ENCODE data around the gene INSRR. TPM values are rescaled to one million over a fixed set of nuclear protein-coding genes. Genes with fewer than 3 reads are reported as not detected.

Gene INSRR
- total and polyA plus RNA-seq, 9 of the 15 experiments (the other 6 are each of a cell fraction or from before 2014, with no cell fraction given): 0.03 to 0.18 (median 0.06) TPM; not detected in 3

DNA sequence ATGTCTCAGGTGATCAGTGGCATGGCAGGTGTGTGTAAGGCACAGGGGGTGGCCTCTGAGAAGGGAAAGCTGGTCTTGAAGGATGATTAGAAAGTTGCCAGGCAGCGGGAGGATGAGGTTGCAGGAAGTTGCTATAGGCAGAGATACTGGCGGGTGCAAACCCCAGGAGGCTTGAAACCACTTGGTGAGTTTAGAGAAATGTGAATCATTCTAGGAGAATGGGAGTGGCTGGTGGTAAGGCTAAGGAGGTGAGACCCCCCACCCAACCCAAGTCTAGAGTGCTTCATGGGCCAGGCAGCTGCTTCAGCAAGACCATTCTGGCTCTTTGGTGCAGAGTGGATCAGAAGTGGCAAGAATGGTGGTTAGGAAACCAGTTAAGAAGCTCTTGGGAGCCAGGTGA lies 51.3 kb downstream of the INSRR start:
- Histone ChIP-seq H3K79me2 (ENCODE audit: control insufficient read depth, insufficient read depth, low read length) (peaks cover 4% of the 10 kb centered on the region), H3K36me3 (ENCODE audit: control insufficient read depth, insufficient read depth, low read length) (peaks cover 21% of the 10 kb centered on the region; the same call in 2 of the 3 replicates), H3K4me2 (ENCODE audit: insufficient read depth, low read length) (no peak overlapping the region), H3K27me3 (ENCODE audit: control insufficient read depth in 2 of 2, insufficient read depth in 2 of 2, low read length in 2 of 2) (no peaks in the 10 kb centered on the region), H3K4me1 (replicated peaks in 1 of 2; ENCODE audit: control insufficient read depth in 2 of 2, insufficient read depth in 2 of 2, low read length in 2 of 2) (peaks cover 20 to 29% of the 10 kb centered on the region in 2 experiments), H3K9me3 (replicated peaks; ENCODE audit: control insufficient read depth, insufficient read depth, low read depth, low read length) (no peaks in the 10 kb centered on the region), H3K9ac (ENCODE audit: insufficient read depth in 1 of 2, low read depth in 2 of 2, low read length in 2 of 2) (no peak overlapping the region), H3K27ac (ENCODE audit: extremely low read depth, low read depth, low read length) (no peak overlapping the region), H2AFZ (ENCODE audit: low read depth, low read length) (no peak overlapping the region), H4K20me1 (replicated peaks; ENCODE audit: control insufficient read depth, insufficient read depth, low read length) (no peaks in the 10 kb centered on the region), H3K9me1 (ENCODE audit: control insufficient read depth, insufficient read depth, low read length) (no peaks in the 10 kb centered on the region), H3K4me3 (no peak overlapping the region)
- FAIRE-seq (no peak), ATAC-seq (no peak), DNase-seq (ENCODE audit: extremely low read depth in 1 of 4, low spot score in 3 of 4) (no peak)
- CTCF ChIA-PET (ENCODE audit: low intra/inter-chr PET ratio): interaction anchor here (0.5 kb wide), 1 partner anchor 347 kb away, joined by 3 read pairs; no protein-coding TSS in a partner anchor
- in situ Hi-C loops (cut with MboI): no loop called here
- 82% methylated on average over 2 of the region's 2 CpGs for WGBS (ENCODE audit: insufficient coverage, low coverage, missing lambda C conversion rate)
- intact Hi-C loops (cut with micrococcal nuclease): no loop called here
- BruUV-seq (replicated peaks): no TSS peak
- POLR2A ChIA-PET: interaction anchor here (1.3 to 1.6 kb wide), 2 partner anchors 9 to 236 kb away, joined by 4 to 7 read pairs; no protein-coding TSS in a partner anchor
- no peak for TF ChIP-seq ETV1 (tag; conservative IDR thresholded peaks at IDR 0.05; ENCODE audit: low read depth)
- TF ChIP-seq ZNF766 (CRISPR knock-in tag; conservative IDR thresholded peaks at IDR 0.05): no peak
- TF ChIP-seq COPS2 (conservative IDR thresholded peaks at IDR 0.05): no peak
- no peak for TF ChIP-seq ZNF140 (CRISPR knock-in tag; IDR thresholded peaks at IDR 0.05)
- no peak for TF ChIP-seq CHD2 (IDR thresholded peaks at IDR 0.05; ENCODE audit: low read depth, low read length)
- no peak for TF ChIP-seq CBX2 (IDR thresholded peaks at IDR 0.05; ENCODE audit: insufficient read depth, low read length, poor library complexity, severe bottlenecking)
- no peak for TF ChIP-seq ZNF77 (CRISPR knock-in tag; IDR thresholded peaks at IDR 0.05)
- TF ChIP-seq, protein P1, sequence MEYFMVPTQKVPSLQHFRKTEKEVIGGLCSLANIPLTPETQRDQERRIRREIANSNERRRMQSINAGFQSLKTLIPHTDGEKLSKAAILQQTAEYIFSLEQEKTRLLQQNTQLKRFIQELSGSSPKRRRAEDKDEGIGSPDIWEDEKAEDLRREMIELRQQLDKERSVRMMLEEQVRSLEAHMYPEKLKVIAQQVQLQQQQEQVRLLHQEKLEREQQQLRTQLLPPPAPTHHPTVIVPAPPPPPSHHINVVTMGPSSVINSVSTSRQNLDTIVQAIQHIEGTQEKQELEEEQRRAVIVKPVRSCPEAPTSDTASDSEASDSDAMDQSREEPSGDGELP (CRISPR knock-in tag; IDR thresholded peaks at IDR 0.05; ENCODE audit: borderline replicate concordance): no peak
- TF ChIP-seq CTBP1 (IDR thresholded peaks at IDR 0.05; ENCODE audit: borderline replicate concordance): no peak
- TF ChIP-seq DIDO1 (tag; IDR thresholded peaks at IDR 0.05; ENCODE audit: low read depth): no peak
- no peak for TF ChIP-seq MTA1 (IDR thresholded peaks at IDR 0.05; ENCODE audit: borderline replicate concordance)
- TF ChIP-seq MTF1 (CRISPR knock-in tag; IDR thresholded peaks at IDR 0.05; ENCODE audit: borderline replicate concordance): no peak
- TF ChIP-seq, protein P2, sequence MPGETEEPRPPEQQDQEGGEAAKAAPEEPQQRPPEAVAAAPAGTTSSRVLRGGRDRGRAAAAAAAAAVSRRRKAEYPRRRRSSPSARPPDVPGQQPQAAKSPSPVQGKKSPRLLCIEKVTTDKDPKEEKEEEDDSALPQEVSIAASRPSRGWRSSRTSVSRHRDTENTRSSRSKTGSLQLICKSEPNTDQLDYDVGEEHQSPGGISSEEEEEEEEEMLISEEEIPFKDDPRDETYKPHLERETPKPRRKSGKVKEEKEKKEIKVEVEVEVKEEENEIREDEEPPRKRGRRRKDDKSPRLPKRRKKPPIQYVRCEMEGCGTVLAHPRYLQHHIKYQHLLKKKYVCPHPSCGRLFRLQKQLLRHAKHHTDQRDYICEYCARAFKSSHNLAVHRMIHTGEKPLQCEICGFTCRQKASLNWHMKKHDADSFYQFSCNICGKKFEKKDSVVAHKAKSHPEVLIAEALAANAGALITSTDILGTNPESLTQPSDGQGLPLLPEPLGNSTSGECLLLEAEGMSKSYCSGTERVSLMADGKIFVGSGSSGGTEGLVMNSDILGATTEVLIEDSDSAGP (CRISPR knock-in tag; IDR thresholded peaks at IDR 0.05): no peak

Measured in K562 (cell line).